HEK293 (cell line): ENCODE results near the gene DDX27.
A peak's percentile ranks its signal among the peaks of the same experiment; 100 is the strongest.

ENCODE experiments used
- CTCF ChIA-PET: fragments of 350-600 bp; formaldehyde crosslinking; extraction: SDS; loops from one replicate; lab custom pipeline; 2021; ENCODE audit warnings: antibody characterized with exemption; lab: Yijun Ruan, JAX
- POLR2A ChIA-PET: fragments of 300-600 bp; formaldehyde crosslinking; extraction: SDS; loops from one replicate; lab custom pipeline; 2020; ENCODE audit warnings: antibody characterized with exemption, inconsistent platforms; lab: Yijun Ruan, JAX
- H3K27ac ChIP-seq: fragments of 200-500 bp; sonication (Bioruptor generic); 2 replicates; pipeline ENCODE4 v1.5.1; 2014; ENCODE audit warnings: low read depth, low read length, control low read depth, inconsistent platforms; ENCODE audit errors: extremely low read depth
- H3K36me3 ChIP-seq, 2 experiments: fragments of 200-500 bp in 1 of 2; sonication (Bioruptor generic) in 1 of 2; 1 replicate in 1 of 2; 2 replicates in 1 of 2; pipeline ENCODE4 v1.5.1; 2014 to 2017; ENCODE audit warnings: inconsistent platforms in 2 of 2, low read length in 2 of 2; ENCODE audit not compliant: control insufficient read depth in 2 of 2, insufficient read depth in 1 of 2
- H3K4me1 ChIP-seq: fragments of 200-500 bp; sonication (Bioruptor generic); 2 replicates; pipeline ENCODE4 v1.5.1; 2014; ENCODE audit warnings: mild to moderate bottlenecking, low read length, inconsistent platforms; ENCODE audit not compliant: control insufficient read depth, insufficient read depth
- H3K4me3 ChIP-seq: 2 replicates; pipeline ENCODE4 v1.5.1; 2011; ENCODE audit warnings: low read depth, mild to moderate bottlenecking, control low read depth, low read length, moderate library complexity
- H3K9me3 ChIP-seq: fragments of 200-500 bp; sonication (Bioruptor generic); 2 replicates; pipeline ENCODE4 v1.5.1; 2014; ENCODE audit warnings: low read depth, low read length, inconsistent platforms; ENCODE audit not compliant: control insufficient read depth, insufficient read depth
- SP7 ChIP-seq: fragments of 450-650 bp; formaldehyde crosslinking; IDR thresholded peaks from 2 replicates; pipeline ENCODE4 v1.5.1; 2016; ENCODE audit warnings: missing biosample characterization, missing genetic modification characterization
- ZNF114 ChIP-seq: fragments of 450-650 bp; formaldehyde crosslinking; IDR thresholded peaks from 2 replicates; pipeline ENCODE4 v1.5.0; 2017; ENCODE audit warnings: missing biosample characterization, missing genetic modification characterization
- ZNF175 ChIP-seq: fragments of 450-650 bp; formaldehyde crosslinking; IDR thresholded peaks from 2 replicates; pipeline ENCODE4 v1.5.1; 2016; ENCODE audit warnings: missing biosample characterization, missing genetic modification characterization
- ZNF350 ChIP-seq: fragments of 450-650 bp; formaldehyde crosslinking; IDR thresholded peaks from 2 replicates; pipeline ENCODE4 v1.5.0; 2017; ENCODE audit warnings: missing biosample characterization, mild to moderate bottlenecking, missing genetic modification characterization
- ZNF354C ChIP-seq: fragments of 450-650 bp; formaldehyde crosslinking; IDR thresholded peaks from 2 replicates; pipeline ENCODE4 v1.5.1; 2016; ENCODE audit warnings: missing biosample characterization, missing genetic modification characterization, low read depth, borderline replicate concordance
- ZNF530 ChIP-seq: fragments of 450-650 bp; formaldehyde crosslinking; IDR thresholded peaks from 2 replicates; pipeline ENCODE4 v1.5.1; 2016; ENCODE audit warnings: low read depth, missing biosample characterization, missing genetic modification characterization
- ZNF544 ChIP-seq: fragments of 450-650 bp; formaldehyde crosslinking; IDR thresholded peaks from 2 replicates; pipeline ENCODE4 v1.5.0; 2017; ENCODE audit warnings: missing biosample characterization, missing genetic modification characterization
- ZNF555 ChIP-seq: fragments of 450-650 bp; formaldehyde crosslinking; conservative IDR thresholded peaks from 2 replicates; pipeline ENCODE4 v1.5.1; 2017; ENCODE audit warnings: missing biosample characterization, mild to moderate bottlenecking, missing genetic modification characterization, inconsistent platforms
- ZNF791 ChIP-seq: fragments of 450-650 bp; formaldehyde crosslinking; IDR thresholded peaks from 2 replicates; pipeline ENCODE4 v1.5.1; 2016; ENCODE audit warnings: missing biosample characterization, missing genetic modification characterization
- ZNF843 ChIP-seq: fragments of 450-650 bp; formaldehyde crosslinking; IDR thresholded peaks from 2 replicates; pipeline ENCODE4 v1.5.1; 2016; ENCODE audit warnings: missing biosample characterization, missing genetic modification characterization
- ZSCAN16 ChIP-seq: fragments of 450-650 bp; formaldehyde crosslinking; IDR thresholded peaks from 2 replicates; pipeline ENCODE4 v1.5.1; 2016; ENCODE audit warnings: missing biosample characterization, missing genetic modification characterization
- ZXDB ChIP-seq: fragments of 450-650 bp; formaldehyde crosslinking; IDR thresholded peaks from 2 replicates; pipeline ENCODE4 v1.5.1; 2016; ENCODE audit warnings: missing biosample characterization, missing genetic modification characterization
- TF ChIP-seq, protein P1 (sequence below): fragments of 450-650 bp; formaldehyde crosslinking; IDR thresholded peaks from 2 replicates; pipeline ENCODE4 v1.5.1; 2016; ENCODE audit warnings: missing biosample characterization, missing genetic modification characterization
- TF ChIP-seq, protein P2 (sequence below): fragments of 450-650 bp; formaldehyde crosslinking; IDR thresholded peaks from 2 replicates; pipeline ENCODE4 v1.5.1; 2016; ENCODE audit warnings: missing biosample characterization, missing genetic modification characterization, low read depth
- TF ChIP-seq, protein P3 (sequence below): fragments of 450-650 bp; formaldehyde crosslinking; IDR thresholded peaks from 2 replicates; pipeline ENCODE4 v1.5.1; 2017; ENCODE audit warnings: missing biosample characterization, missing genetic modification characterization
- TF ChIP-seq, protein P4 (sequence below): fragments of 450-650 bp; formaldehyde crosslinking; IDR thresholded peaks from 2 replicates; pipeline ENCODE4 v1.5.1; 2016; ENCODE audit warnings: missing biosample characterization, missing genetic modification characterization

DDX27 gene

DNA sequence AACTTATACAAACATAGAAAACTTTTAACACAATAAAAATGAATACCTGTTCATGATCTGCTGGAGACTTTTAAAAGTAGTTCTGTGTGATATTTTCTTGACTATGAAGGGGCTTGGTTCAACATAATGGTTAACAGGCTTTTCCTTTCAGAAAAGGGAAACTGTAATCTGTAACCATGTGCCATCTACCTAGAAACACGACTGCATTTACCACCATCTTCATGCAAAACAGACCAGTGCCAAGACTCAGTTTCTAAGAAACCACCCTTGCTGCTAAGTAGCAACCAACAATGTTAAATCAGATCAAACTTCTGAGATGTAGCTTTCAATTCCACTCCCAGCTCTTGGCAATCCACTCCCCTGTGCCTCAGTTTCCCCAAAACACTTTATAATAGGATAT is 46.8 kb upstream of the DDX27 start (continued):
- TF ChIP-seq, protein P1, sequence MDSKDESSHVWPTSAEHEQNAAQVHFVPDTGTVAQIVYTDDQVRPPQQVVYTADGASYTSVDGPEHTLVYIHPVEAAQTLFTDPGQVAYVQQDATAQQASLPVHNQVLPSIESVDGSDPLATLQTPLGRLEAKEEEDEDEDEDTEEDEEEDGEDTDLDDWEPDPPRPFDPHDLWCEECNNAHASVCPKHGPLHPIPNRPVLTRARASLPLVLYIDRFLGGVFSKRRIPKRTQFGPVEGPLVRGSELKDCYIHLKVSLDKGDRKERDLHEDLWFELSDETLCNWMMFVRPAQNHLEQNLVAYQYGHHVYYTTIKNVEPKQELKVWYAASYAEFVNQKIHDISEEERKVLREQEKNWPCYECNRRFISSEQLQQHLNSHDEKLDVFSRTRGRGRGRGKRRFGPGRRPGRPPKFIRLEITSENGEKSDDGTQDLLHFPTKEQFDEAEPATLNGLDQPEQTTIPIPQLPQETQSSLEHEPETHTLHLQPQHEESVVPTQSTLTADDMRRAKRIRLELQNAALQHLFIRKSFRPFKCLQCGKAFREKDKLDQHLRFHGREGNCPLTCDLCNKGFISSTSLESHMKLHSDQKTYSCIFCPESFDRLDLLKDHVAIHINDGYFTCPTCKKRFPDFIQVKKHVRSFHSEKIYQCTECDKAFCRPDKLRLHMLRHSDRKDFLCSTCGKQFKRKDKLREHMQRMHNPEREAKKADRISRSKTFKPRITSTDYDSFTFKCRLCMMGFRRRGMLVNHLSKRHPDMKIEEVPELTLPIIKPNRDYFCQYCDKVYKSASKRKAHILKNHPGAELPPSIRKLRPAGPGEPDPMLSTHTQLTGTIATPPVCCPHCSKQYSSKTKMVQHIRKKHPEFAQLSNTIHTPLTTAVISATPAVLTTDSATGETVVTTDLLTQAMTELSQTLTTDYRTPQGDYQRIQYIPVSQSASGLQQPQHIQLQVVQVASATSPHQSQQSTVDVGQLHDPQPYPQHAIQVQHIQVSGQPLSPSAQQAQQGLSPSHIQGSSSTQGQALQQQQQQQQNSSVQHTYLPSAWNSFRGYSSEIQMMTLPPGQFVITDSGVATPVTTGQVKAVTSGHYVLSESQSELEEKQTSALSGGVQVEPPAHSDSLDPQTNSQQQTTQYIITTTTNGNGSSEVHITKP: no peak

DNA sequence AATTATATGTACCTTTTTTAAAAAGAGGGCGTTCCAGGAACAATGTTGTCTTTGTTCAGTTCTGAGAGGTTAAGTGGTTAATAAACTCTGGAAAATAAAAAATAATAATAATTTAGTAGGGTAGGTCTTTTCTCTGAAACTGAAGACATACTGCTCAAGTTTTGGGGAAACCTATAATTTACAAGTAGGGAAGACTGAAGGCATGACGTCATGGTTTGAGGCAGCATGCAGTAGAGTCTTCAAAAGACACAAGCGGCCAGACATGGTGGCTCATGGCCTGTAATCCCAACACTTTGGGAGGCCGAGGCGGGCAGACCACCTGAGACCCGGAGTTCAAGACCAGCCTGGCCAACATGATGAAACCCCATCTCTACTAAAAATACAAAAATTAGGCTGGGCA is 45.0 kb upstream of the DDX27 start:
- no peak overlapping the region for H3K27ac ChIP-seq
- no peaks in the 10 kb centered on the region for H3K9me3 ChIP-seq
- H3K36me3 ChIP-seq: peaks cover 8 to 22% of the 10 kb centered on the region in 2 experiments; a peak in 2 of 3 replicates
- no peaks in the 10 kb centered on the region; the same call in 1 of the 2 replicates for H3K4me1 ChIP-seq
- no peak overlapping the region for H3K4me3 ChIP-seq
- TF ChIP-seq, protein P2, sequence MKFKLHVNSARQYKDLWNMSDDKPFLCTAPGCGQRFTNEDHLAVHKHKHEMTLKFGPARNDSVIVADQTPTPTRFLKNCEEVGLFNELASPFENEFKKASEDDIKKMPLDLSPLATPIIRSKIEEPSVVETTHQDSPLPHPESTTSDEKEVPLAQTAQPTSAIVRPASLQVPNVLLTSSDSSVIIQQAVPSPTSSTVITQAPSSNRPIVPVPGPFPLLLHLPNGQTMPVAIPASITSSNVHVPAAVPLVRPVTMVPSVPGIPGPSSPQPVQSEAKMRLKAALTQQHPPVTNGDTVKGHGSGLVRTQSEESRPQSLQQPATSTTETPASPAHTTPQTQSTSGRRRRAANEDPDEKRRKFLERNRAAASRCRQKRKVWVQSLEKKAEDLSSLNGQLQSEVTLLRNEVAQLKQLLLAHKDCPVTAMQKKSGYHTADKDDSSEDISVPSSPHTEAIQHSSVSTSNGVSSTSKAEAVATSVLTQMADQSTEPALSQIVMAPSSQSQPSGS (tag by site-specific recombination): peak; percentile 38; the same call in 1 of the 2 replicates
- TF ChIP-seq SP7 (tag by site-specific recombination) (peak; percentile 73), ZSCAN16 (tag by site-specific recombination) (no peak)
- ChIA-PET CTCF (interaction anchor here (1.4 kb wide), 1 partner anchor 43 kb away, joined by 6 read pairs; no protein-coding TSS in a partner anchor), POLR2A (no interaction called here)

DNA sequence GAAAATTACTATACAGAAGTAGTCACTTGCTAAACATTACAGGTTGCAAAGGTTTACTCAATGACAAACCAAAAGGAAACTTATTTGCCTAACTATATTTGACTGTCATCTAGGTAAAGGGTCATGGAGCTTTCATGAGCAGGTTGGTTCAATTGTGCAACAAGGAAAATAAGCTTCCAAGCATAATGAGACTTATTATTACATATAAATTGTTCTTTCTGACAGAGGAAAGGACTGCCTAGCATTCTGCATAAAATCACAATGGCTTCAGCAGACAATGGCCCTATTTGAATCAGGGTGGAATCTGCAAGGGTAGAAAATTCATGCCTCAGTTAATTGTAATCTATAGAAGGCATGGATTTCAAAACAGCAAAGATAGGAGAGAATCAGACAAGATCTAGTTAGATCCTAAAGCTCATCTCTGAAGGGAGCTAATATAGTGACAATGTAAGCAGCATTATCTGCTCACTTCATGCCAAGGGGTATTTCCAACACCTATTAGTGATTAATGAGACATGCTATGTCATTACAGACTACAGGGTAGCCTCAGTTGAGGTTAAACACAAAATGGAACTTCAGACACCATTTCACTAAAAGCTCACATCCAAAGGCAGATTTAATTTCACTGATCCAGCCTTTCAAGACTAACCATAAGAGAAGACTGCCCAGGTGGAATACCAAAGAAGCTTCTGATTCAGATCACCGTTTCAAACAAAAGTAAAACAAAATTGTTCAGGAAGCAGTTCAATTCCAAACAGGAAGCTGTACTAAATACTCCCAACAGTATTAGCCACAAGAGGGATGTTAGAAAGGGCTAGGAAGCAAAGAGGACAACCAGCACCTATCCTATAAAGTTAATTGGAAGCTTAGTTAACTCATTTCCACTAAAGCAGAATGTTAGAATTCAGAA is 39.6 kb upstream of the DDX27 start:
- CTCF ChIA-PET: interaction anchor here (0.6 to 4.1 kb wide), 5 partner anchors 18 to 68 kb away, joined by 3 to 27 read pairs (median 3); no protein-coding TSS in a partner anchor
- POLR2A ChIA-PET: interaction anchor here (0.6 to 0.9 kb wide), 5 partner anchors 28 to 1974 kb away, joined by 3 to 4 read pairs (median 3); no protein-coding TSS in a partner anchor
- H3K9me3 ChIP-seq: no peaks in the 10 kb centered on the region
- no peak overlapping the region for H3K27ac ChIP-seq
- H3K4me3 ChIP-seq: no peak overlapping the region
- H3K4me1 ChIP-seq: peaks cover 7% of the 10 kb centered on the region
- TF ChIP-seq ZNF843: no peak
- no peak for TF ChIP-seq ZNF555
- no peak for TF ChIP-seq ZNF114 (tag by site-specific recombination)
- TF ChIP-seq, protein P3, sequence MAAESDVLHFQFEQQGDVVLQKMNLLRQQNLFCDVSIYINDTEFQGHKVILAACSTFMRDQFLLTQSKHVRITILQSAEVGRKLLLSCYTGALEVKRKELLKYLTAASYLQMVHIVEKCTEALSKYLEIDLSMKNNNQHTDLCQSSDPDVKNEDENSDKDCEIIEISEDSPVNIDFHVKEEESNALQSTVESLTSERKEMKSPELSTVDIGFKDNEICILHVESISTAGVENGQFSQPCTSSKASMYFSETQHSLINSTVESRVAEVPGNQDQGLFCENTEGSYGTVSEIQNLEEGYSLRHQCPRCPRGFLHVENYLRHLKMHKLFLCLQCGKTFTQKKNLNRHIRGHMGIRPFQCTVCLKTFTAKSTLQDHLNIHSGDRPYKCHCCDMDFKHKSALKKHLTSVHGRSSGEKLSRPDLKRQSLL (tag by site-specific recombination): no peak
- no peak for TF ChIP-seq ZNF530 (tag by site-specific recombination)
- TF ChIP-seq, protein P4, sequence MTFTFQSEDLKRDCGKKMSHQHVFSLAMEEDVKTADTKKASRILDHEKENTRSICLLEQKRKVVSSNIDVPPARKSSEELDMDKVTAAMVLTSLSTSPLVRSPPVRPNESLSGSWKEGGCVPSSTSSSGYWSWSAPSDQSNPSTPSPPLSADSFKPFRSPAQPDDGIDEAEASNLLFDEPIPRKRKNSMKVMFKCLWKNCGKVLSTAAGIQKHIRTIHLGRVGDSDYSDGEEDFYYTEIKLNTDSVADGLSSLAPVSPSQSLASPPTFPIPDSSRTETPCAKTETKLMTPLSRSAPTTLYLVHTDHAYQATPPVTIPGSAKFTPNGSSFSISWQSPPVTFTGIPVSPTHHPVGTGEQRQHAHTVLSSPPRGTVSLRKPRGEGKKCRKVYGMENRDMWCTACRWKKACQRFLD (tag by site-specific recombination): no peak
- no peak for TF ChIP-seq ZNF354C (tag by site-specific recombination)
- no peak for TF ChIP-seq ZNF791 (tag by site-specific recombination)
- TF ChIP-seq ZNF544 (tag by site-specific recombination): no peak
- TF ChIP-seq ZXDB: no peak
- no peak for TF ChIP-seq ZNF350 (tag by site-specific recombination)
- TF ChIP-seq ZNF175 (tag by site-specific recombination): no peak
- peaks cover 5 to 15% of the 10 kb centered on the region in 2 experiments; a peak in 2 of 3 replicates for H3K36me3 ChIP-seq
